H1 (cell line): ENCODE results near the gene NSL1. TPM values are rescaled to one million over a fixed set of nuclear protein-coding genes. Genes with fewer than 3 reads are reported as not detected.

ENCODE experiments used
- CTCF ChIA-PET: fragments of 300-600 bp; sonication (Branson Sonifier 250); formaldehyde crosslinking; loops from one replicate; lab custom pipeline; 2021; ENCODE audit not compliant: partially characterized antibody; lab: Charles Lee
- POLR2A ChIA-PET: fragments of 300-600 bp; sonication (Branson Sonifier 250); formaldehyde crosslinking; loops from one replicate; lab custom pipeline; 2021; ENCODE audit warnings: inconsistent platforms; ENCODE audit not compliant: partially characterized antibody; lab: Charles Lee
- DNase-seq, 2 experiments: peaks; one replicate each; pipeline versions ENCODE4 v3.0.0 to v3.0.0-alpha.2; 2010 to 2022; ENCODE audit warnings: low spot score in 2 of 2, low read depth in 1 of 2, mixed read lengths in 1 of 2
- FAIRE-seq: peaks from 2 replicates; lab custom pipeline; 2011; peaks lifted over from hg19 to GRCh38; lab: Jason Lieb, UNC
- H2AFZ ChIP-seq: 2 replicates; pipeline ENCODE4 v1.8.1; 2012; ENCODE audit warnings: low read length, inconsistent platforms
- H2AK5ac ChIP-seq: 2 replicates; pipeline ENCODE4 v1.6.1; 2013; ENCODE audit warnings: low read depth, low read length
- H2BK120ac ChIP-seq: replicated peaks from 2 replicates; pipeline ENCODE3; 2013; ENCODE audit warnings: low read depth, low read length, inconsistent platforms
- H2BK12ac ChIP-seq: 2 replicates; pipeline ENCODE4 v1.6.1; 2013; ENCODE audit warnings: low read depth, low read length
- H2BK15ac ChIP-seq: 2 replicates; pipeline ENCODE4 v1.6.1; 2013; ENCODE audit warnings: low read length
- H2BK20ac ChIP-seq: 2 replicates; pipeline ENCODE4 v1.6.1; 2013; ENCODE audit warnings: low read length
- H2BK5ac ChIP-seq: 2 replicates; pipeline ENCODE4 v1.6.1; 2013; ENCODE audit warnings: low read depth, low read length
- H3K14ac ChIP-seq: 2 replicates; pipeline ENCODE4 v1.6.1; 2013; ENCODE audit warnings: inconsistent platforms; ENCODE audit not compliant: insufficient read length
- H3K18ac ChIP-seq: 2 replicates; pipeline ENCODE4 v1.6.1; 2013; ENCODE audit warnings: low read length; ENCODE audit errors: extremely low read depth
- H3K23ac ChIP-seq: 2 replicates; pipeline ENCODE4 v1.6.1; 2013; ENCODE audit warnings: inconsistent platforms; ENCODE audit not compliant: insufficient read length
- H3K23me2 ChIP-seq: 2 replicates; pipeline ENCODE4 v1.6.1; 2013; ENCODE audit warnings: low read depth, low read length
- H3K27ac ChIP-seq: 2 replicates; pipeline ENCODE4 v1.6.1; 2011; ENCODE audit warnings: low read depth, low read length, inconsistent platforms
- H3K27me3 ChIP-seq, 4 experiments: replicated peaks in 1 of 4; 1 replicate in 1 of 4; 2 replicates in 3 of 4; pipeline versions ENCODE4 v1.6.1 to v1.8.1; 2011 to 2013; ENCODE audit warnings: low read length in 3 of 4, mild to moderate bottlenecking in 3 of 4, inconsistent platforms in 2 of 4, mixed read lengths in 2 of 4, moderate library complexity in 1 of 4; ENCODE audit not compliant: control insufficient read depth in 3 of 4, insufficient read depth in 3 of 4; ENCODE audit errors: extremely low read depth in 1 of 4
- H3K36me3 ChIP-seq, 4 experiments: 2 replicates each; pipeline versions ENCODE4 v1.6.1 to v1.8.1; 2011 to 2013; ENCODE audit warnings: mild to moderate bottlenecking in 4 of 4, low read length in 3 of 4, moderate library complexity in 2 of 4, control low read depth in 1 of 4, inconsistent platforms in 1 of 4; ENCODE audit not compliant: insufficient read depth in 4 of 4, control insufficient read depth in 2 of 4
- H3K4ac ChIP-seq: replicated peaks from 2 replicates; pipeline ENCODE3; 2013; ENCODE audit warnings: low read length, low read depth, mixed read lengths, inconsistent platforms; ENCODE audit not compliant: insufficient read length
- H3K4me1 ChIP-seq, 4 experiments: replicated peaks in 1 of 4; 1 replicate in 1 of 4; 2 replicates in 3 of 4; pipeline versions ENCODE4 v1.6.1 to v1.8.1; 2011 to 2013; ENCODE audit warnings: low read length in 3 of 4, inconsistent platforms in 2 of 4, mixed read lengths in 1 of 4; ENCODE audit not compliant: insufficient read depth in 4 of 4, control insufficient read depth in 3 of 4
- H3K4me2 ChIP-seq, 2 experiments: 2 replicates each; pipeline versions ENCODE4 v1.6.1 to v1.8.1; 2011 to 2013; ENCODE audit warnings: low read depth in 2 of 2, low read length in 2 of 2, control low read depth in 1 of 2, inconsistent platforms in 1 of 2, mild to moderate bottlenecking in 1 of 2; ENCODE audit not compliant: insufficient read depth in 1 of 2
- H3K4me3 ChIP-seq, 4 experiments: fragments of 200-600, 300-600 bp in 1 of 4; sonication (generic), shearing (Covaris generic), sonication (Bioruptor Twin) in 1 of 4; 2 replicates each; pipeline versions ENCODE4 v1.5.1 to v1.8.1; 2011 to 2016; ENCODE audit warnings: low read length in 4 of 4, low read depth in 3 of 4, control low read depth in 2 of 4, inconsistent platforms in 2 of 4, mild to moderate bottlenecking in 2 of 4, mixed read lengths in 1 of 4, moderate library complexity in 1 of 4; ENCODE audit not compliant: insufficient read depth in 2 of 4; ENCODE audit errors: extremely low read depth in 1 of 4
- H3K56ac ChIP-seq: replicated peaks from 2 replicates; pipeline ENCODE3; 2013; ENCODE audit warnings: low read depth, mild to moderate bottlenecking, mixed read lengths, low read length, inconsistent platforms; ENCODE audit not compliant: insufficient read length
- H3K79me1 ChIP-seq: 2 replicates; pipeline ENCODE4 v1.6.1; 2013; ENCODE audit warnings: low read depth, low read length, control low read depth
- H3K79me2 ChIP-seq, 2 experiments: 2 replicates each; pipeline versions ENCODE4 v1.6.1 to v1.8.1; 2012 to 2013; ENCODE audit warnings: low read length in 2 of 2, mild to moderate bottlenecking in 2 of 2, inconsistent platforms in 1 of 2; ENCODE audit not compliant: insufficient read depth in 2 of 2, control insufficient read depth in 1 of 2
- H3K9ac ChIP-seq, 4 experiments: replicated peaks in 1 of 4; 1 replicate in 1 of 4; 2 replicates in 3 of 4; pipeline versions ENCODE4 v1.6.1 to v1.8.1; 2011 to 2013; ENCODE audit warnings: low read depth in 3 of 4, low read length in 3 of 4, control low read depth in 2 of 4, mild to moderate bottlenecking in 2 of 4, moderate library complexity in 2 of 4, inconsistent platforms in 1 of 4; ENCODE audit errors: extremely low read depth in 1 of 4
- H3K9me3 ChIP-seq, 2 experiments: 2 replicates each; pipeline versions ENCODE4 v1.6.1 to v1.8.1; 2012 to 2013; ENCODE audit warnings: mild to moderate bottlenecking in 2 of 2, moderate library complexity in 2 of 2, control low read depth in 1 of 2, inconsistent platforms in 1 of 2, low read depth in 1 of 2, low read length in 1 of 2, mixed read lengths in 1 of 2; ENCODE audit not compliant: insufficient read depth in 2 of 2
- H4K20me1 ChIP-seq, 2 experiments: replicated peaks in 1 of 2; 2 replicates each; pipeline versions ENCODE3 to v1.8.1; 2011 to 2013; ENCODE audit warnings: inconsistent platforms in 2 of 2, low read length in 2 of 2, mild to moderate bottlenecking in 1 of 2; ENCODE audit not compliant: insufficient read depth in 2 of 2, control insufficient read depth in 1 of 2
- H4K5ac ChIP-seq: 2 replicates; pipeline ENCODE4 v1.6.1; 2013; ENCODE audit warnings: low read length, low read depth, mixed read lengths, inconsistent platforms; ENCODE audit not compliant: insufficient read length
- H4K8ac ChIP-seq: 2 replicates; pipeline ENCODE4 v1.8.0; 2013; ENCODE audit warnings: mild to moderate bottlenecking, moderate library complexity, low read length, inconsistent platforms; ENCODE audit not compliant: insufficient read depth; ENCODE audit errors: extremely low read depth
- H4K91ac ChIP-seq: replicated peaks from 2 replicates; pipeline ENCODE3; 2013; ENCODE audit warnings: low read length, mixed read lengths, inconsistent platforms; ENCODE audit not compliant: insufficient read length
- ASH2L ChIP-seq: fragments of 200-600, 300-600 bp; sonication (generic); IDR thresholded peaks from one replicate; pipeline ENCODE4 v1.7.1; 2017; ENCODE audit warnings: low read length
- CBX5 ChIP-seq: fragments of 300-800, 300-1000 bp; sonication (generic); IDR thresholded peaks from 2 replicates; pipeline ENCODE4 v1.7.1; 2016; ENCODE audit warnings: antibody characterized with exemption, low read length, low read depth
- CBX8 ChIP-seq: fragments of 300-800, 300-1000 bp; sonication (generic); IDR thresholded peaks from 2 replicates; pipeline ENCODE4 v1.7.1; 2016; ENCODE audit warnings: low read depth, low read length, borderline replicate concordance
- CHD2 ChIP-seq: IDR thresholded peaks from 2 replicates; pipeline ENCODE4 v1.6.1; 2012; ENCODE audit warnings: low read length, improper control_type of control experiment
- PHF8 ChIP-seq: fragments of 200-600 bp; sonication (generic); conservative IDR thresholded peaks from 2 replicates; pipeline ENCODE4 v1.7.1; 2012; ENCODE audit warnings: low read depth, mild to moderate bottlenecking, inconsistent platforms, low read length, moderate library complexity
- POLR2AphosphoS5 ChIP-seq: IDR thresholded peaks from 2 replicates; pipeline ENCODE4 v1.6.1; 2011; ENCODE audit warnings: low read depth, low read length
- RFX5 ChIP-seq: IDR thresholded peaks from 2 replicates; pipeline ENCODE4 v1.6.1; 2011; ENCODE audit warnings: low read depth, low read length, improper control_type of control experiment, borderline replicate concordance
- RXRA ChIP-seq: IDR thresholded peaks from 2 replicates; pipeline ENCODE4 v1.6.1; 2011; ENCODE audit warnings: low read depth, mild to moderate bottlenecking, low read length, moderate library complexity; ENCODE audit not compliant: insufficient read depth
- SP1 ChIP-seq: IDR thresholded peaks from 2 replicates; pipeline ENCODE4 v1.6.1; 2011; ENCODE audit warnings: low read depth, low read length
- TAF1 ChIP-seq: IDR thresholded peaks from 2 replicates; pipeline ENCODE4 v1.6.1; 2011; ENCODE audit warnings: mild to moderate bottlenecking, low read depth, low read length
- TBP ChIP-seq: IDR thresholded peaks from 2 replicates; pipeline ENCODE4 v1.6.1; 2011; ENCODE audit warnings: low read depth, low read length, improper control_type of control experiment
- WGBS, 2 experiments: shearing (Covaris generic) in 1 of 2; methylation state at CpG; one replicate each; pipeline versions ENCODE4 v1.1.6 to v1.1.7; 2013 to 2015; ENCODE audit warnings: low lambda C conversion rate in 2 of 2, mixed read lengths in 2 of 2, inconsistent platforms in 1 of 2, low coverage in 1 of 2, missing lambda C conversion rate in 1 of 2; ENCODE audit not compliant: insufficient replicate concordance in 2 of 2, insufficient coverage in 1 of 2, insufficient read length in 1 of 2; ENCODE audit errors: extremely low coverage in 1 of 2, missing lambda C conversion rate in 1 of 2; 5-methylcytosine and 5-hydroxymethylcytosine counted together
- polyA plus RNA-seq, 7 experiments: library from polyadenylated mRNA; depleted of rRNA in 3 of 7; stranded (reverse) in 5 of 7; unstranded in 2 of 7; fragments of >200 nt in 5 of 7; fragments of 200-250 nt in 2 of 7; gene quantifications; 1 replicate in 5 of 7; 2 replicates in 1 of 7; 4 replicates in 1 of 7; pipeline versions ENCODE4 v1.2.1 to v1.2.3, GENCODE V29; 2011 to 2013; ENCODE audit warnings: missing spikeins in 2 of 7, mixed read lengths in 2 of 7
- total RNA-seq: library from RNA; stranded (reverse); fragmentation: NEBNext Ultra II Directional; extraction: Animal tissue kit (Norgen Biotek cat#: 25700); gene quantifications from 2 replicates; pipeline ENCODE4 v1.2.1, GENCODE V29; 2021
- TF ChIP-seq, protein P1 (sequence below): IDR thresholded peaks from 2 replicates; pipeline ENCODE4 v1.6.1; 2012; ENCODE audit warnings: inconsistent platforms

The NSL1 gene
- total and polyA plus RNA-seq, 2 of the 8 experiments (the other 6 are each of a cell fraction or from before 2014, with no cell fraction given), result 25.4 to 51.7 TPM

DNA sequence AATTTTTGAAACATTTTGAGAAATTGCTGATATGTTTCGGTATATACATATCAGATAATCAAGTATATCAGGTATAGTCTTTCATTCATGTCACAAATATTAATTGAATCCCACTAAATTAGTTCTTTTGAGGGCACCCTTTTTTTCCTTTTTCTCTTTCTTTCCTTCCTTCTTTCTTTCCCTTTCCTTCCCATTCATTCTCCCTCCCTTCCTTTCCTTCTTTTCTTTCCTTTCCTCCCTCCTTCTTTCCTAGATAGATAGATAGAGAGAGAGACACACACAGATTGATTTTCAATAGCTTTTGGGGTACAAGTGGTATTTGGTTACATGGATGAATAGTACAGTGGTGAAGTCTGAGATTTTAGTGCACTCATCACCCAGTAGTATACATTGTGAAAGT is 5.7 kb downstream of the NSL1 start:
- Histone ChIP-seq H3K18ac (no peak overlapping the region), H4K5ac (no peak overlapping the region), H2BK120ac (no peak overlapping the region), H4K20me1 (no peaks in the 10 kb centered on the region), H3K4me1 (peaks cover 0 to 3% (median 0%) of the 10 kb centered on the region in 4 experiments; a peak in 3 of 7 replicates), H2BK12ac (no peak overlapping the region), H2BK5ac (no peak overlapping the region), H3K9ac (no peak overlapping the region), H4K91ac (no peak overlapping the region), H3K4ac (no peak overlapping the region), H3K4me3 (no peak overlapping the region), H3K79me1 (no peaks in the 10 kb centered on the region; the same call in 1 of the 2 replicates), H3K27me3 (no peaks in the 10 kb centered on the region), H2AFZ (no peak overlapping the region), H2AK5ac (no peak overlapping the region), H4K8ac (no peak overlapping the region), H3K27ac (no peak overlapping the region), H3K36me3 (peaks cover 5 to 60% (median 29%) of the 10 kb centered on the region in 4 experiments; a peak in 7 of 8 replicates), H3K56ac (no peak overlapping the region), H3K4me2 (no peak overlapping the region), H2BK20ac (no peak overlapping the region), H3K79me2 (peaks cover 0 to 32% of the 10 kb centered on the region in 2 experiments; a peak in 2 of 4 replicates), H3K23me2 (0 out of 2 replicates have a peak, but pooled peaks cover under 1% of the 10 kb centered on the region), H3K9me3 (no peaks in the 10 kb centered on the region; a peak in 1 of 4 replicates), H2BK15ac (no peak overlapping the region), H3K23ac (no peak overlapping the region), H3K14ac (no peak overlapping the region)
- DNase-seq (no peak), FAIRE-seq (no peak)
- ChIA-PET POLR2A (interaction anchor here (0.6 to 1.6 kb wide), 2 partner anchors 25 to 72 kb away, joined by 3 read pairs; no protein-coding TSS in a partner anchor), CTCF (interaction anchor here (0.7 to 1.9 kb wide), 6 partner anchors 15 to 328 kb away, joined by 3 to 5 read pairs (median 4); no protein-coding TSS in a partner anchor)
- WGBS, 2 experiments, result 100% methylated on average over 1 of the region's 1 CpG; no CpG with 5 or more reads in 1 of the 2 experiments
- TF ChIP-seq TBP, result no peak
- TF ChIP-seq, protein P1, sequence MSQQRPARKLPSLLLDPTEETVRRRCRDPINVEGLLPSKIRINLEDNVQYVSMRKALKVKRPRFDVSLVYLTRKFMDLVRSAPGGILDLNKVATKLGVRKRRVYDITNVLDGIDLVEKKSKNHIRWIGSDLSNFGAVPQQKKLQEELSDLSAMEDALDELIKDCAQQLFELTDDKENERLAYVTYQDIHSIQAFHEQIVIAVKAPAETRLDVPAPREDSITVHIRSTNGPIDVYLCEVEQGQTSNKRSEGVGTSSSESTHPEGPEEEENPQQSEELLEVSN, result no peak
- TF ChIP-seq SP1, result no peak
- TF ChIP-seq CHD2, result no peak
- no peak for TF ChIP-seq CBX5
- TF ChIP-seq CBX8, result no peak
- TF ChIP-seq PHF8, result no peak
- no peak for TF ChIP-seq TAF1
- TF ChIP-seq RXRA, result no peak
- TF ChIP-seq RFX5, result no peak
- TF ChIP-seq POLR2AphosphoS5, result no peak
- no peak for TF ChIP-seq ASH2L
